H1 (cell line): ENCODE data around the gene SPSB1. TPM values are rescaled to one million over a fixed set of nuclear protein-coding genes. Genes with fewer than 3 reads are reported as not detected.

Source experiments
- HDAC2 ChIP-seq, 2 experiments: fragments of 300-600 bp in 1 of 2; sonication (generic) in 1 of 2; IDR thresholded peaks; 2 replicates each; pipeline ENCODE4 v1.6.1; 2011 to 2012; ENCODE audit warnings: low read depth in 2 of 2, low read length in 2 of 2, mild to moderate bottlenecking in 2 of 2, moderate library complexity in 2 of 2, borderline replicate concordance in 1 of 2, inconsistent platforms in 1 of 2
- NANOG ChIP-seq: IDR thresholded peaks from 2 replicates; pipeline ENCODE4 v1.6.1; 2011; ENCODE audit warnings: low read length, low read depth, mild to moderate bottlenecking, inconsistent platforms; ENCODE audit not compliant: insufficient read depth, poor library complexity, severe bottlenecking
- SUZ12 ChIP-seq: fragments of 200-600 bp; sonication (generic); IDR thresholded peaks from 2 replicates; pipeline ENCODE4 v1.6.1; 2012; ENCODE audit warnings: mild to moderate bottlenecking, inconsistent platforms, low read length, moderate library complexity, mixed read lengths
- polyA plus RNA-seq, 7 experiments: library from polyadenylated mRNA; depleted of rRNA in 3 of 7; stranded (reverse) in 5 of 7; unstranded in 2 of 7; fragments of >200 nt in 5 of 7; fragments of 200-250 nt in 2 of 7; gene quantifications; 1 replicate in 5 of 7; 2 replicates in 1 of 7; 4 replicates in 1 of 7; pipeline versions ENCODE4 v1.2.1 to v1.2.3, GENCODE V29; 2011 to 2013; ENCODE audit warnings: missing spikeins in 2 of 7, mixed read lengths in 2 of 7
- total RNA-seq: library from RNA; stranded (reverse); fragmentation: NEBNext Ultra II Directional; extraction: Animal tissue kit (Norgen Biotek cat#: 25700); gene quantifications from 2 replicates; pipeline ENCODE4 v1.2.1, GENCODE V29; 2021
- TF ChIP-seq, protein P1 (sequence below), 3 experiments: IDR thresholded peaks; 1 replicate in 2 of 3; 2 replicates in 1 of 3; pipeline versions ENCODE4 v1.5.1 to v1.6.1; 2011; ENCODE audit warnings: low read length in 3 of 3, mild to moderate bottlenecking in 3 of 3, inconsistent platforms in 2 of 3, low read depth in 1 of 3, moderate library complexity in 1 of 3; ENCODE audit not compliant: insufficient read depth in 1 of 3; ENCODE audit errors: control extremely low read depth in 1 of 3

Gene SPSB1
- total and polyA plus RNA-seq, 2 of the 8 experiments (the other 6 are each of a cell fraction or from before 2014, with no cell fraction given), result 5.3 to 6.4 TPM

DNA sequence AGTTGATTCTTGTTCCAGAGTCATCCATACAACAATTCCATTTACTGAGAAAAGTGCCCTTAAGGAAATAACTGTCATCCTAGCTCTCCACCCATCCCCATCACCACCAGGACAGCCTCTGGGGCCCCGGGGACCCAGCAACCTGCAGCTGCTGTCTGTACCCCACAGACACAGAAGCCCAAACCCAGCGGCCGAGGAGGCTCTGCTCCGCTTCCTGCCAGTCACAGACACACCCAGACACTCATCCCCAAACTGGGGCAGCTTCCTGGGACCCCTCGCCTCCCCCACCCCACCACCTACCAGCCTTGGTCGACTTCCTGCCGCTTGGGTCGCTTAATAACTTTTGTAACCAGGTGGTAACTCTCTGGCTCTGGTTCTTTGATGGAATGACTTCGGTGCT lies 125.0 kb downstream of the SPSB1 start (continued):
- TF ChIP-seq NANOG, result no peak
- TF ChIP-seq SUZ12, result no peak
- no peak for TF ChIP-seq HDAC2 (IDR thresholded peaks at IDR 0.05; ENCODE audit: borderline replicate concordance in 1 of 2, low read depth in 2 of 2, low read length in 2 of 2)
- TF ChIP-seq, protein P1, sequence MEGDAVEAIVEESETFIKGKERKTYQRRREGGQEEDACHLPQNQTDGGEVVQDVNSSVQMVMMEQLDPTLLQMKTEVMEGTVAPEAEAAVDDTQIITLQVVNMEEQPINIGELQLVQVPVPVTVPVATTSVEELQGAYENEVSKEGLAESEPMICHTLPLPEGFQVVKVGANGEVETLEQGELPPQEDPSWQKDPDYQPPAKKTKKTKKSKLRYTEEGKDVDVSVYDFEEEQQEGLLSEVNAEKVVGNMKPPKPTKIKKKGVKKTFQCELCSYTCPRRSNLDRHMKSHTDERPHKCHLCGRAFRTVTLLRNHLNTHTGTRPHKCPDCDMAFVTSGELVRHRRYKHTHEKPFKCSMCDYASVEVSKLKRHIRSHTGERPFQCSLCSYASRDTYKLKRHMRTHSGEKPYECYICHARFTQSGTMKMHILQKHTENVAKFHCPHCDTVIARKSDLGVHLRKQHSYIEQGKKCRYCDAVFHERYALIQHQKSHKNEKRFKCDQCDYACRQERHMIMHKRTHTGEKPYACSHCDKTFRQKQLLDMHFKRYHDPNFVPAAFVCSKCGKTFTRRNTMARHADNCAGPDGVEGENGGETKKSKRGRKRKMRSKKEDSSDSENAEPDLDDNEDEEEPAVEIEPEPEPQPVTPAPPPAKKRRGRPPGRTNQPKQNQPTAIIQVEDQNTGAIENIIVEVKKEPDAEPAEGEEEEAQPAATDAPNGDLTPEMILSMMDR (IDR thresholded peaks at IDR 0.05; ENCODE audit: control extremely low read depth in 1 of 3, insufficient read depth in 1 of 3, low read depth in 1 of 3, low read length in 3 of 3), result no peak
